Esophagus muscularis mucosa (tissue), 3 donors: ENCODE results near the gene TOX2.

Source experiments
- POLR2AphosphoS5 ChIP-seq, 2 donors: sonication (generic); formaldehyde crosslinking; IDR thresholded peaks; one replicate each; pipeline ENCODE4 v1.6.1; 2017; ENCODE audit warnings: antibody characterized with exemption in 2 of 2
- TF ChIP-seq, protein P1 (sequence below), 3 experiments: fragments of 200-600 bp in 2 of 3; fragments of 450-650 bp in 1 of 3; sonication (generic) in 2 of 3; IDR thresholded peaks; one replicate each; pipeline ENCODE4 v1.5.1; 2017 to 2019; ENCODE audit warnings: antibody characterized with exemption in 3 of 3, mild to moderate bottlenecking in 2 of 3, moderate library complexity in 1 of 3

- no peak for TF ChIP-seq POLR2AphosphoS5 (IDR thresholded peaks at IDR 0.05)
- TF ChIP-seq, protein P1, sequence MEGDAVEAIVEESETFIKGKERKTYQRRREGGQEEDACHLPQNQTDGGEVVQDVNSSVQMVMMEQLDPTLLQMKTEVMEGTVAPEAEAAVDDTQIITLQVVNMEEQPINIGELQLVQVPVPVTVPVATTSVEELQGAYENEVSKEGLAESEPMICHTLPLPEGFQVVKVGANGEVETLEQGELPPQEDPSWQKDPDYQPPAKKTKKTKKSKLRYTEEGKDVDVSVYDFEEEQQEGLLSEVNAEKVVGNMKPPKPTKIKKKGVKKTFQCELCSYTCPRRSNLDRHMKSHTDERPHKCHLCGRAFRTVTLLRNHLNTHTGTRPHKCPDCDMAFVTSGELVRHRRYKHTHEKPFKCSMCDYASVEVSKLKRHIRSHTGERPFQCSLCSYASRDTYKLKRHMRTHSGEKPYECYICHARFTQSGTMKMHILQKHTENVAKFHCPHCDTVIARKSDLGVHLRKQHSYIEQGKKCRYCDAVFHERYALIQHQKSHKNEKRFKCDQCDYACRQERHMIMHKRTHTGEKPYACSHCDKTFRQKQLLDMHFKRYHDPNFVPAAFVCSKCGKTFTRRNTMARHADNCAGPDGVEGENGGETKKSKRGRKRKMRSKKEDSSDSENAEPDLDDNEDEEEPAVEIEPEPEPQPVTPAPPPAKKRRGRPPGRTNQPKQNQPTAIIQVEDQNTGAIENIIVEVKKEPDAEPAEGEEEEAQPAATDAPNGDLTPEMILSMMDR (IDR thresholded peaks at IDR 0.05), result no peak
These were observed 200.5 kb downstream of the TOX2 start for GRCh38 chr20:44115181-44115580.
